Ishikawa (cell line): ENCODE results near the gene C1orf105.

Experiments
- CREB1 ChIP-seq: IDR thresholded peaks from 2 replicates; pipeline ENCODE4 v1.6.1; 2012; ENCODE audit warnings: low read depth
- EP300 ChIP-seq: IDR thresholded peaks from 2 replicates; pipeline ENCODE4 v1.6.1; 2012; ENCODE audit warnings: borderline replicate concordance
- FOXM1 ChIP-seq: IDR thresholded peaks from 2 replicates; pipeline ENCODE4 v1.6.1; 2012; ENCODE audit warnings: low read depth, borderline replicate concordance
- RAD21 ChIP-seq: IDR thresholded peaks from 2 replicates; pipeline ENCODE4 v1.6.1; 2012; ENCODE audit warnings: low read depth
- TAF1 ChIP-seq: IDR thresholded peaks from 2 replicates; pipeline ENCODE4 v1.6.1; 2012; ENCODE audit warnings: low read depth, mild to moderate bottlenecking
- TCF12 ChIP-seq: IDR thresholded peaks from 2 replicates; pipeline ENCODE4 v1.6.1; 2012; ENCODE audit warnings: low read depth
- TEAD4 ChIP-seq: IDR thresholded peaks from 2 replicates; pipeline ENCODE4 v1.6.1; 2012
- YY1 ChIP-seq: IDR thresholded peaks from 2 replicates; pipeline ENCODE4 v1.6.1; 2012; ENCODE audit warnings: low read depth
- TF ChIP-seq, protein P1 (sequence below): IDR thresholded peaks from 2 replicates; pipeline ENCODE4 v1.6.1; 2012; ENCODE audit warnings: low read depth, mild to moderate bottlenecking
- TF ChIP-seq, protein P2 (sequence below): IDR thresholded peaks from 2 replicates; pipeline ENCODE4 v1.6.1; 2012

DNA sequence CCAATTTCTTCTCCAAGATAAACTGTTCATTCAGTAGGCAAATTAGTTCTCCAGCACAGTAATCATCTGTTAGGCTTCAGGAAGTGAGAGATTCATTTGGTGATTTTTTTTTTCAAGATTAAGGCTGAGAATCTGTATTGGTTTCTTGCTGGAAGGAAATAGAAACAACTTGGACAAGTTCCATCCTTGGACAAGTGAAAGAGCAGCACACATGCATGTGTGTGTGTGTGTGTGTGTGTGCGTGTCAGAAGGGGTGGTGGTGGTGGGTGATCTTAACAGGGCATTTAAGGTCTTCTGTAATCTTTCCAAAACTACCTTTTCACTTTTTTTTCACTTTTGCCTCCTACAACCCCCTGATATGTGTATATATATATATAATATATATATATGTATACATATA, 96.6 kb downstream of the C1orf105 start:
- TF ChIP-seq TAF1 = no peak
- no peak for TF ChIP-seq RAD21
- TF ChIP-seq EP300 = no peak
- TF ChIP-seq, protein P1, sequence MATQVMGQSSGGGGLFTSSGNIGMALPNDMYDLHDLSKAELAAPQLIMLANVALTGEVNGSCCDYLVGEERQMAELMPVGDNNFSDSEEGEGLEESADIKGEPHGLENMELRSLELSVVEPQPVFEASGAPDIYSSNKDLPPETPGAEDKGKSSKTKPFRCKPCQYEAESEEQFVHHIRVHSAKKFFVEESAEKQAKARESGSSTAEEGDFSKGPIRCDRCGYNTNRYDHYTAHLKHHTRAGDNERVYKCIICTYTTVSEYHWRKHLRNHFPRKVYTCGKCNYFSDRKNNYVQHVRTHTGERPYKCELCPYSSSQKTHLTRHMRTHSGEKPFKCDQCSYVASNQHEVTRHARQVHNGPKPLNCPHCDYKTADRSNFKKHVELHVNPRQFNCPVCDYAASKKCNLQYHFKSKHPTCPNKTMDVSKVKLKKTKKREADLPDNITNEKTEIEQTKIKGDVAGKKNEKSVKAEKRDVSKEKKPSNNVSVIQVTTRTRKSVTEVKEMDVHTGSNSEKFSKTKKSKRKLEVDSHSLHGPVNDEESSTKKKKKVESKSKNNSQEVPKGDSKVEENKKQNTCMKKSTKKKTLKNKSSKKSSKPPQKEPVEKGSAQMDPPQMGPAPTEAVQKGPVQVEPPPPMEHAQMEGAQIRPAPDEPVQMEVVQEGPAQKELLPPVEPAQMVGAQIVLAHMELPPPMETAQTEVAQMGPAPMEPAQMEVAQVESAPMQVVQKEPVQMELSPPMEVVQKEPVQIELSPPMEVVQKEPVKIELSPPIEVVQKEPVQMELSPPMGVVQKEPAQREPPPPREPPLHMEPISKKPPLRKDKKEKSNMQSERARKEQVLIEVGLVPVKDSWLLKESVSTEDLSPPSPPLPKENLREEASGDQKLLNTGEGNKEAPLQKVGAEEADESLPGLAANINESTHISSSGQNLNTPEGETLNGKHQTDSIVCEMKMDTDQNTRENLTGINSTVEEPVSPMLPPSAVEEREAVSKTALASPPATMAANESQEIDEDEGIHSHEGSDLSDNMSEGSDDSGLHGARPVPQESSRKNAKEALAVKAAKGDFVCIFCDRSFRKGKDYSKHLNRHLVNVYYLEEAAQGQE = no peak
- TF ChIP-seq, protein P2, sequence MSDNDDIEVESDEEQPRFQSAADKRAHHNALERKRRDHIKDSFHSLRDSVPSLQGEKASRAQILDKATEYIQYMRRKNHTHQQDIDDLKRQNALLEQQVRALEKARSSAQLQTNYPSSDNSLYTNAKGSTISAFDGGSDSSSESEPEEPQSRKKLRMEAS = no peak
- TF ChIP-seq CREB1 = no peak
- no peak for TF ChIP-seq TCF12
- no peak for TF ChIP-seq TEAD4
- TF ChIP-seq YY1 = no peak
- TF ChIP-seq FOXM1 = no peak
